Adrenal gland (tissue), 5 donors: ENCODE data around the gene ERC1.

Experiments used
- POLR2A ChIP-seq, 2 donors: fragments of 450-650 bp; IDR thresholded peaks; one replicate each; pipeline ENCODE4 v1.6.1; 2017; ENCODE audit warnings: antibody characterized with exemption in 2 of 2, mild to moderate bottlenecking in 2 of 2, moderate library complexity in 1 of 2
- TF ChIP-seq, protein P1 (sequence below), 6 experiments: fragments of 450-650 bp in 4 of 6; fragments of 200-600 bp in 2 of 6; sonication (generic) in 1 of 6; IDR thresholded peaks; 1 replicate in 5 of 6; 2 replicates in 1 of 6; pipeline versions ENCODE4 v1.5.1 to v1.8.0; 2016 to 2021; ENCODE audit warnings: antibody characterized with exemption in 6 of 6, mild to moderate bottlenecking in 2 of 6, moderate library complexity in 1 of 6
- donor health status: DM: no; HTN: no; CAD: no.

DNA sequence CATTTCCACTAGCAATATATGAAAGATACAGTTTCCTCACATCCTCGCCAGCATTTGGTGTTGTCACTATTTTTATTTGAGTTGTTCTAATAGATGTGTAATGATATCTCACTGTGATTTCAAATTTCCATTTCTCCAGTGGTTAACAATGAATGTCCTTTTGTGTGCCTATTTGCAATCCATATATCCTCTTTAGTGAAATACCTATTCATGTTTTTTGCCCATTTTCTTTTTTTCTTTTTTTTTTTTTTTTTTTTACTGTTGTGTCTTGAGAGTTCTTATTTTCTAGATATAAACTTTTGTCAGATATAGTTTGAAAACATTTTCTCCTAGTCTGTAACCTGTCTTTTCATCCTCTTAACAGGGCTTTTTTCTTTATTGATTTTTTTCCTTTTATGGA, 524.4 kb downstream of the ERC1 start:
- TF ChIP-seq, protein P1, sequence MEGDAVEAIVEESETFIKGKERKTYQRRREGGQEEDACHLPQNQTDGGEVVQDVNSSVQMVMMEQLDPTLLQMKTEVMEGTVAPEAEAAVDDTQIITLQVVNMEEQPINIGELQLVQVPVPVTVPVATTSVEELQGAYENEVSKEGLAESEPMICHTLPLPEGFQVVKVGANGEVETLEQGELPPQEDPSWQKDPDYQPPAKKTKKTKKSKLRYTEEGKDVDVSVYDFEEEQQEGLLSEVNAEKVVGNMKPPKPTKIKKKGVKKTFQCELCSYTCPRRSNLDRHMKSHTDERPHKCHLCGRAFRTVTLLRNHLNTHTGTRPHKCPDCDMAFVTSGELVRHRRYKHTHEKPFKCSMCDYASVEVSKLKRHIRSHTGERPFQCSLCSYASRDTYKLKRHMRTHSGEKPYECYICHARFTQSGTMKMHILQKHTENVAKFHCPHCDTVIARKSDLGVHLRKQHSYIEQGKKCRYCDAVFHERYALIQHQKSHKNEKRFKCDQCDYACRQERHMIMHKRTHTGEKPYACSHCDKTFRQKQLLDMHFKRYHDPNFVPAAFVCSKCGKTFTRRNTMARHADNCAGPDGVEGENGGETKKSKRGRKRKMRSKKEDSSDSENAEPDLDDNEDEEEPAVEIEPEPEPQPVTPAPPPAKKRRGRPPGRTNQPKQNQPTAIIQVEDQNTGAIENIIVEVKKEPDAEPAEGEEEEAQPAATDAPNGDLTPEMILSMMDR (IDR thresholded peaks at IDR 0.05), result no peak
- no peak for TF ChIP-seq POLR2A (IDR thresholded peaks at IDR 0.05)
